SK-N-MC (cell line): Measurements from ENCODE around the gene SLC16A11.

Source experiments
- DNase-seq: peaks from one replicate; pipeline ENCODE4 v3.0.0-alpha.2; 2011; ENCODE audit warnings: low read depth, low spot score
- H3K27ac ChIP-seq: fragments of 200-600 bp; sonication (generic); 2 replicates; pipeline ENCODE4 v1.5.1; 2016; ENCODE audit warnings: mixed run types
- H3K36me3 ChIP-seq: fragments of 200-600 bp; sonication (generic); 2 replicates; pipeline ENCODE4 v1.6.1; 2017; ENCODE audit warnings: antibody characterized with exemption, low read length, mixed read lengths; ENCODE audit not compliant: insufficient read depth
- H3K4me3 ChIP-seq: fragments of 200-600 bp; sonication (generic); 2 replicates; pipeline ENCODE4 v1.5.1; 2016
- H3K9ac ChIP-seq: fragments of 200-600 bp; sonication (generic); 2 replicates; pipeline ENCODE4 v1.8.0; 2017; ENCODE audit warnings: mixed run types, mixed read lengths; ENCODE audit not compliant: insufficient read length
- H3K9me3 ChIP-seq: fragments of 200-600 bp; sonication (generic); 2 replicates; pipeline ENCODE4 v1.6.1; 2017; ENCODE audit warnings: low read depth, mild to moderate bottlenecking, antibody characterized with exemption, low read length, moderate library complexity, mixed read lengths
- EZH2 ChIP-seq: fragments of 200-600 bp; sonication (generic); IDR thresholded peaks from one replicate; pipeline ENCODE4 v1.6.1; 2017; ENCODE audit warnings: antibody characterized with exemption
- FOXP2 ChIP-seq: optimal IDR thresholded peaks from 2 replicates; pipeline ENCODE3; 2011; ENCODE audit warnings: mild to moderate bottlenecking, moderate library complexity; ENCODE audit not compliant: insufficient read depth; ENCODE audit errors: extremely low read length, control extremely low read depth
- POLR2AphosphoS5 ChIP-seq: IDR thresholded peaks from 2 replicates; pipeline ENCODE4 v1.6.1; 2012; ENCODE audit warnings: mild to moderate bottlenecking, low read depth, low read length, borderline replicate concordance

Gene SLC16A11

GRCh38 chr17:7011415-7011814 lies 32.5 kb downstream of the SLC16A11 start:
- Histone ChIP-seq H3K4me3 (peak overlapping the region; percentile 91), H3K9ac (peak overlapping the region; percentile 97), H3K9me3 (no peaks in the 10 kb centered on the region), H3K36me3 (no peaks in the 10 kb centered on the region; the same call in 1 of the 2 replicates), H3K27ac (no peak overlapping the region)
- no peak for DNase-seq
- no peak for TF ChIP-seq POLR2AphosphoS5
- TF ChIP-seq EZH2 = no peak
- no peak for TF ChIP-seq FOXP2

GRCh38 chr17:7010523-7010922 lies 33.4 kb downstream of the SLC16A11 start:
- DNase-seq = no peak
- TF ChIP-seq EZH2 = no peak
- no peak for TF ChIP-seq FOXP2
- no peak for TF ChIP-seq POLR2AphosphoS5
- Histone ChIP-seq H3K36me3 (no peaks in the 10 kb centered on the region), H3K9me3 (no peaks in the 10 kb centered on the region), H3K4me3 (peak overlapping the region; percentile 91), H3K27ac (no peak overlapping the region), H3K9ac (peak overlapping the region; percentile 97)

GRCh38 chr17:7007143-7007542 lies 36.7 kb downstream of the SLC16A11 start:
- H3K4me3 ChIP-seq = no peak overlapping the region
- H3K9ac ChIP-seq = no peak overlapping the region
- H3K36me3 ChIP-seq = peaks cover 3% of the 10 kb centered on the region
- TF ChIP-seq FOXP2 = no peak
- no peak for TF ChIP-seq POLR2AphosphoS5
- TF ChIP-seq EZH2 = no peak
- H3K27ac ChIP-seq = no peak overlapping the region
- no peaks in the 10 kb centered on the region for H3K9me3 ChIP-seq
- no peak for DNase-seq

- DNase-seq = no peak
- H3K9me3 ChIP-seq = no peaks in the 10 kb centered on the region
- no peak overlapping the region for H3K9ac ChIP-seq
- no peak overlapping the region for H3K27ac ChIP-seq
- no peak overlapping the region for H3K4me3 ChIP-seq
- TF ChIP-seq POLR2AphosphoS5 (no peak), EZH2 (no peak), FOXP2 (no peak)
- peaks cover 11% of the 10 kb centered on the region for H3K36me3 ChIP-seq
These were observed 38.2 kb downstream of the SLC16A11 start for GRCh38 chr17:7005716-7006115.

GRCh38 chr17:7004398-7005253 lies 39.3 kb downstream of the SLC16A11 start:
- Histone ChIP-seq H3K36me3 (peaks cover 11% of the 10 kb centered on the region), H3K27ac (no peak overlapping the region), H3K9ac (no peak overlapping the region), H3K4me3 (no peak overlapping the region), H3K9me3 (no peaks in the 10 kb centered on the region)
- no peak for TF ChIP-seq EZH2
- TF ChIP-seq FOXP2 = no peak
- TF ChIP-seq POLR2AphosphoS5 = no peak
- DNase-seq = peak; percentile 10

- no peak for TF ChIP-seq FOXP2
- Histone ChIP-seq H3K4me3 (no peak overlapping the region), H3K36me3 (peaks cover 11% of the 10 kb centered on the region), H3K9me3 (no peaks in the 10 kb centered on the region), H3K9ac (no peak overlapping the region), H3K27ac (no peak overlapping the region)
- DNase-seq = no peak
These were observed 40.1 kb downstream of the SLC16A11 start for GRCh38 chr17:7003745-7004144.

- Histone ChIP-seq H3K9ac (no peak overlapping the region), H3K4me3 (no peak overlapping the region), H3K36me3 (peaks cover 11% of the 10 kb centered on the region), H3K9me3 (no peaks in the 10 kb centered on the region), H3K27ac (no peak overlapping the region)
- TF ChIP-seq FOXP2 (no peak), EZH2 (no peak), POLR2AphosphoS5 (no peak)
- no peak for DNase-seq
These were observed 41.4 kb downstream of the SLC16A11 start for GRCh38 chr17:7002288-7003047.

- Histone ChIP-seq H3K27ac (no peak overlapping the region), H3K36me3 (peaks cover 11% of the 10 kb centered on the region), H3K9ac (no peak overlapping the region), H3K9me3 (no peaks in the 10 kb centered on the region), H3K4me3 (no peak overlapping the region)
- no peak for TF ChIP-seq EZH2
- TF ChIP-seq POLR2AphosphoS5 = no peak
- no peak for TF ChIP-seq FOXP2
- no peak for DNase-seq
These were observed 42.5 kb downstream of the SLC16A11 start for GRCh38 chr17:7001318-7001961.
